GM19043 (cell line): ENCODE data around the gene PDZK1IP1.

Experiments used
- ATAC-seq: cut with Tn5 transposase; IDR thresholded peaks from one replicate; pipeline ENCODE4 v1.9.1; 2021; ENCODE audit warnings: low read depth; ENCODE audit not compliant: unreplicated experiment

PDZK1IP1 gene

DNA sequence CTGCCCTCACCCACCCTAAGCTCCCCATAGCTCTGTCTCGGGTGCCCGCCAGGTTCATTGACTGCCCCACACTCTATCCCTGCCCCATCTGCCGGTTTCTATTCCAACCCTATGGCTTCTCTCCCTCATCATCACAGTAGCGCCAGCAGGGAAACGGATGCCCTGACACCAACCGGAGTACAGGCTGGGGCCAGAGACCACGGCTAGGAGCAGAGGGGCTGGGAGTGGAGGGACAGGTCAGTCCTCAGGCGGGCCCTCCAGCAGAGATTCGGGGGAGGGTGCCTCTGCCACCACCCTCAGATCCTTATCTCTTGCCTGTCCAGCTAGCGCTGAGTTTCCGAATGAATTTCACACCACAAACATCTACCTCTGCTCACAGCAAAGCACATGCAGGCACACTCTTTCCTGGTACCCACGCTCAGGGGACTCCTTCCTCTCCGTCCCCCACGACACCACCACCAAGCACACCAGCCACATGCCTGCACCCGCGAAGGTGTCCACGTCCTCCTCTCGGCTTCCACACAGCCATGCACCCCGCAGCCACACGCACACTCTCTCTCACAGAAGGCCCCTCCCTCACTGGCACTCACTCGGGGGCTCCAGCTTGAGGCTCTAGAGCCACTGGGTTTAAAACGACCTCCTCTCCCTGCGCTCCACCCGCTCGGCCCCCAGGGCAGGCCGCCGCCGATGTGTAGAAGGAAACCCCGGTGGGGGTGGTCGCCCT lies 35.0 kb upstream of the PDZK1IP1 start:
- no peak for ATAC-seq

DNA sequence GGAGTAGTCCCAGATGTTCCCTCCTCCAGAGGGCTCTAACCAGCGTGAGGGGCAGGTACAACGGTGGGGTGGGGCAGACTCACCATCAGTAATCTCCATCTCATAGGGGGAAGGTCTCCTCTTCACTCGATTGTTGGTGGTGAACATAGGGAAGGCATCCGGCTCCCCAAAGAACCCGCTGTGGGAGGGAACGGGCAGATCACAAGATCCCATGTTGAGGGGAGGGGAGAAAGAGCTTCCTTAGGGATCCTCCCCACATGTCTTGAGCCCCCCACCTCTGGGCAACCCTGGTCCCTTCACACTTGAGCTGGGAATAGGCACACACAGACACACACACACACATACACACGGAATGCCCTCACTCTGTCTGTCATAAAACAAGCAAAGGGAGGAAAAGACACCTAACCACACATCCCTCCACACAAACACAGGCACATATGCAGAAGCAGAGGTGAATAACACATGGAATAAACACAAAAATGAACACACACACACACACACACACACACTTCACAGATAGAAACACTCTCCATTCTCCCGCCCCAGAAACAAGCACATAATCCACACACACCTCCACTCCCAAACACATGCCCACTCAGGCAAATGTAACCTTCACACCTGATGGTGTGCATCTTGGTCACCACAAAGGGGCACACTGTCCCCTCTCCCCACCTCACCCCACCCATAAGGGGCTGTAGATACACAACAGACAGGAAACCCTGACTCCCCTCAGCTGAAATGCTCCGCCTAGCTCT lies 34.3 kb upstream of the PDZK1IP1 start:
- ATAC-seq, result no peak

GRCh38 chr1:47223174-47223920 lies 33.5 kb upstream of the PDZK1IP1 start:
- ATAC-seq, result no peak

- no peak for ATAC-seq
Observed at GRCh38 chr1:47222476-47222875, 32.6 kb upstream of the PDZK1IP1 start.

DNA sequence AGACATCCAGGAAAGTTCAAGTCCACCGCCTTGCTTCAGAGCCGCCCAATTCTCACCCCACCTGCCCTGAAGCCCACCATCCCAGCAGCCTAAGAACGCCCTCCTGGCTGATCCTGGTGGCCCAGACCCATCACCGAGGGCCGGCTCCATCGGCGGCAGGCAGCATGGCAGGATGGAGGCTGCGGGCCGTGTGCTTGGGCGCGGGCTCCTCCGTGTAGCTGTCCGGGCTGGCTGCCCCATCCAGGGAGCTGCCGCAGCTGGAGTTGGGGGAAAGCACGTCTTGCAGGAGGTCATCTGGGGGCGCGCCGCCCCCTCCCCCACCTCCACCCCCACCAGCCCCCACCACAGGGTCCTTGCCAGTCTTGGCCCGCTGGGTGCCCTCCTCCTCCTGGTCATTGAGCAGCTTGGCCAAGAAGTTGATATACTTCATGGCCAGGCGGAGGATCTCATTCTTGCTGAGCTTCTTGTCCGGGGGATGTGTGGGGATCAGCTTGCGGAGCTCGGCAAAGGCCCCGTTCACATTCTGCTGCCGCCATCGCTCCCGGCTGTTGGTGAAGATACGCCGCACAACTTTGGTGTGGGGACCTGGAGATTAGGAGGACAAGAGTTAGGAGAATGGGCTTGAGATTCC lies 29.9 kb upstream of the PDZK1IP1 start:
- ATAC-seq, result no peak

DNA sequence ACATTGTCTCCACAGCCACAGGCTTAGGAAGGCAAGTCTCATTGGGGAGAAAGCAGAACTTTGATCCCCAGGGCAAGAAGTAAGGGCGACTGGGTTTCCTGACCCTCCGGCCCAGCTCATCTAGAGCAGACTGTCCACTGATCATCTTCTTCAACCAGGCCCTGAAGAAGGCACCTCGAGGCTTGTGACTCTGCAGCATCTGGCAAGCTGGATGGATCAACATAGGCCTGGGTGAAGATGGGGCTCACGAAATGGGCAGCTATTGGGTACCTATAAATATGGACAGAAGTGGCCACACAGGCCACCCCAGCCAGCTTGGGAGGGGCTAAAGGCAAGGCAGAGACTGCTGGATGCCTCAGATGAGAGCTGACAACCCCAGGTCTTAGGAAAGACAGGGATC lies 29.2 kb upstream of the PDZK1IP1 start:
- no peak for ATAC-seq

- ATAC-seq, result no peak
Observed at GRCh38 chr1:47216278-47217059, 26.6 kb upstream of the PDZK1IP1 start.

DNA sequence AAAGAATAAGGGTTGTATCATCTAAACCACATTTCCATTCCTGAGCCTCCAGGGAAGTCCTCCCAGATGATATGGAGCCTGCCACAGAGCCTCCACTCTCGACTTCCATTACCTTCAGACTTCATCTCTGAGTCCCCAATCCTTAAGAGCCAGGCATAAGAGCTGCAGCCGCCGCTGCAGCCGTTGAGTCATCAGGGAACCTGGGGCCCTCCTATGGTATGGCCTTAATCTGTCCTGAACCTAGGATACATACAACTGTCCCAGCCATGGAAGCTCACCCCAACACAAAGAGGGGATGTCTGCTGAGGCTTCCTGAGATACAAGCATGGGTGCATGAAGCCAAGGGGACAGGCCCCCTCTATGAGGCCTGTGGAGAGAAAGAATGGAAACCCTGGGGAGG lies 25.9 kb upstream of the PDZK1IP1 start:
- ATAC-seq, result no peak

DNA sequence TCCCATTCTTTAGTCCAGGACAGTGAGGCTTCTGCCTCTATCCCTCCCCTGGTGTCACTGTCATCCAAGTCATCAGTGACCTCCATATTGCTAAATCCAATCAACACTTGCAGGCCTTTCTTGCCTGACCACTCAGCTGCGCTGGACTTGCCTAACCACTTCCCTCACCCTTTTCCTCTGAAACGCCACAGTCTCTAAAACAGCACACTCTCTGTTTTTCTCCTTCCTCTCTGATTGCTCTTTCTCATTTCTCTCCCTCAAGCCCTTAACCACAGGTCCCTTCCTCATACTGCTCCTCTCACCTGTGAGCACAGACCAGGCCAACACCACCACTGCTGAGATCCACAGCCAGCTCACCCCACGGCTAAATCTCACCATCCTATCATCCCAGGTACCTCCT lies 24.7 kb upstream of the PDZK1IP1 start:
- ATAC-seq, result no peak

DNA sequence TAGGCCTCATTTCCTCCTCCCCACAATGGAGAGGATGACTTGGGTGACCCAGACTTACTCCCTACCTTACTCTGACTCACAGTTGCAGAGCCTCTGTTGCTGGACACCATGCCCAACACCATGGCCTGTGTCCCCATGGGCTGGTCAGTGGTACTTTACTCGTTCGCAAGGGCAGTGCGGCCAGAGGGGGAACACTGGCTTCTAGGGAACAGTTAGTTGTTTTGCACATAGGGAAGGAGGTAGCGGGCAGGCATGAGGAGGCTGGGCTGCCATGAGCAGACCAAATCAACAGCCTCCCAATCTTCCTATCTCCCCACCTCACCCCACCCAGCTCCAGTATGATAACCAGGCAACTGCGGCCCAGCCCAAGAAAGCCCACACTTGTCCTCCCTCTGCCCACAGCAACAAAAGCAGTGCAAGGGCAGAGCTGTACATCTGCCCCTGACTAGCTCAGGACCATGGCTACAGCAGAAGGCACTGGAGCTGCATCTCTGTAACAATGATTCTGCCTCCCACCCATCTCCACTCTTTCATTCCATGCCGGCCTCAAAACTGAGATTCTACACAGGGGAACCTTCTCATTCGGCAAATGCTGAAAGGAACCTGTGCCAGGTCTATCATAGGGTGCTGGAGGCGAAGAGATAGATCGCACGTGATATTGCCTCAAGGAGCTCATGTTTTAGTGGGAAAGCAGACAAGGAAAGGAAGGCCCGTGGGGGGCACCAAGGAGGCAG lies 23.6 kb upstream of the PDZK1IP1 start:
- ATAC-seq, result no peak

- ATAC-seq, result no peak
Observed at GRCh38 chr1:47212636-47213229, 22.9 kb upstream of the PDZK1IP1 start.

DNA sequence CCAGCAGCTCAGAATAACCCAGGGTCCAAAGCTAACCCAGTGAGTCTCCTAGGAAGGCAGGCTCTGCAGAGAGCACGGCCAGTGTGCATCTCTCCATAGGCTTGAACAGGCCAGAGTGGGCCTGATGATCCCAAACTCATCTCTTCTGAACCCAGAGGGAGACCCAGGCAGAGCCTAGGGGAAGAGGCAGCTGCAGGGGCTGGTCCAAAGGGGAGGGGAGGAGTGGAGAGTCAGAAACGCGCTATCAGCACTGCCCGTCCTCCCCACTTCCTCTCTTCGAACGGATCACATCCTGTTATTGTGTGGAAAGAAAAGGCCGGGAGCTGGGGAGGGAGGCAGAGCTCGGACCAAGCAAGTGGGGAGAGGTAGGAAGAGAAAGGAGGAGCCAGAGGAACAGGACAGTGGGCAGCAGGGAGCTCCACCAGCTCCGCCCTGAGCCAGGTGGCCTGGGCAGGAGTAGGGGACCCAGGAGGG lies 22.0 kb upstream of the PDZK1IP1 start:
- no peak for ATAC-seq

DNA sequence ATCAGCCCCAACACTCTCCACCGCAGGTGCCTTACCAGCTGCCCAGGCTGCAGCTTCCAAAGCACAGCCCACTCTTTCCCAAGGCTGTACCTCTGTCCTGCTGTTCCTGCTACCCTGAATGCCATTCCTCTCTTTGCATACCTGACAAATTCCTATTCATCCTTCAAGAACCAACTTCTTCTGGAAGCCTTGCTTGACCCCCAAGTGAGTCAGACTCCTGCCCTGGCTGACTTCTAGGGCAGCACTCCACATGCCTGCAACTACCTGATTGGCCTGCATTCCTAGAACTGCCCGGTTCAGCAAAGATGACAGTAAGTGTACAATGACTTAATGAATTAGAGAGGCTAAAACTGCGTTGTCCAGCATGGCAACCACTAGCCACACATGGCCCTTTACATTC lies 20.8 kb upstream of the PDZK1IP1 start:
- no peak for ATAC-seq

DNA sequence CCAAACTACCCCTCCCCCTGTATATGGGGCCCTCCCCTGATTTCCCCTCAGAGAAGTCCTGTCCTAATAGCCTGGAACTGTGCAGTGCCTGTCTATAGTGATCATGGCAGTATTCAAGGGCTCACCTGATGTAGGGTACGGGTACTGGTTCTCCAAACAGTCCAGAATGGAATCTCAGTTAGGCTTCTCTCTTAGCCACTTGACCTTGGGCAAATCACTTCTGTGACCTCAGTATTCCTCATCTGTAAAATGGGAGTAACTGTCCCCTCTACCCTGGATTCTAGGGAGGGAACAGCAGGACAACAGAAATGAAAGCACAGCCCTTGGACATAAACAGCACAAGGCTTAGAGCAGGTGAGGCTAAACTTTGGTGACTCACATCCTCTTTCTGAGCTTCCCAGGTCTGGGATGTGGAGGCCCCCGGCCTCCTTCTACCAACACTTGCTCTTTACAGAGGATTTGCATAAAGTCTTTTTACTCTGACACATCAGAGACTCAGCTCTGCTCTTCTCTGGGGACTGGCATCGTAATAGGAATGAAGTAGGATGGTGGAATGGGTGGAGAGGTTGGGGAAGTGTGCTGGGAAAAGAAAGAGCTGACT lies 20.0 kb upstream of the PDZK1IP1 start:
- ATAC-seq, result no peak

DNA sequence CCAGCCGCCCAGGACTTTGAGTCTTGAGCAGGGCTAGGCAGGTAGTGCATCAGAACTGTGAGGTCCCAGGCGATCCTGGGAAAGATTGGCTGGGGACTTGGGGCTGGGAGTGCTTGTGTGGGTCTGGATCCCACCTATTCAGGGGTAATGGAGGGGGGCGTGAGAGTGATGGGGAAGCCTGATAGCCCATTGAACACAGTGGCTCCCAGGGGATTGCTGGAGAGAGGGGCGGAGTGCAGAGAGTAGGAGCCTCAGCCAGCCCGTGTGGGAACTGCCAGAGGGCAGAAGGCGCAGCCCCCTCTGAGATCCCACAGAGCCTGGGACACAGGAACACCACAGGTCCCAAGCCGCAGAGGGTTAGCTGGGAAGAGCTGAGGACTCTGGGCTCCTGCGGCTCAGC lies 19.3 kb upstream of the PDZK1IP1 start:
- no peak for ATAC-seq

GRCh38 chr1:47208374-47208850 lies 18.6 kb upstream of the PDZK1IP1 start:
- ATAC-seq, result no peak

DNA sequence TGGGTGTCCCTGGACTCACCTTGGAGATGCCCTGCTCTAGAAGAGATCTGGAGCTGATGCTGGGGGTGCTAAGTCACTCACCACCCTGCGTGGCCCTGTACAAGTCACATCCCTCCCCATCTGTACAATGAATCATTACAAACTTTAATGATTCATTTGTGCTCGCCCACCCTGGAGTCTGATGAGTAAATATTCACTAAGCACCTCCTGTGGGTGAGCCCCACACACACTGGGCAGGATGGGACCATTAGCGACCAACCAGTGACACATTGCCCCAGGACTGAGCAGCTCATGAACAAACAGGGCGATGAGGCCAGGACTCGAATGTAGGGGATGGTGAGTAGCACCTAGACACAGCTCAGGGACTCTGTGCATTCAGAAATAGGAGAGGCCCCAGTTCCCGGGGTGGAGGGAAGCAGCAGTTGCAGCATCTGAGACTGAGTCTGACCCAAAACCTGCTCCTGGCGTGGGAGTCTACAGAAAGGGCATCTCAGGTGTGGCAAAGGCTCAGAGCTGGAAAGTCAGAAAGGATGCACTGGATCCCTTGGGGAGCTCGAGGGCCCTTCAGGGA lies 18.1 kb upstream of the PDZK1IP1 start:
- no peak for ATAC-seq

- ATAC-seq, result no peak
Observed at GRCh38 chr1:47205918-47206317, 16.1 kb upstream of the PDZK1IP1 start.
